Measurements from ENCODE around the gene C16orf92. TPM values are rescaled to one million over a fixed set of nuclear protein-coding genes. Genes with fewer than 3 reads are reported as not detected.

C16orf92 gene
- total and polyA plus RNA-seq, 2 of the 13 experiments (the other 11 are each of a cell fraction or from before 2014, with no cell fraction given), result not detected

DNA sequence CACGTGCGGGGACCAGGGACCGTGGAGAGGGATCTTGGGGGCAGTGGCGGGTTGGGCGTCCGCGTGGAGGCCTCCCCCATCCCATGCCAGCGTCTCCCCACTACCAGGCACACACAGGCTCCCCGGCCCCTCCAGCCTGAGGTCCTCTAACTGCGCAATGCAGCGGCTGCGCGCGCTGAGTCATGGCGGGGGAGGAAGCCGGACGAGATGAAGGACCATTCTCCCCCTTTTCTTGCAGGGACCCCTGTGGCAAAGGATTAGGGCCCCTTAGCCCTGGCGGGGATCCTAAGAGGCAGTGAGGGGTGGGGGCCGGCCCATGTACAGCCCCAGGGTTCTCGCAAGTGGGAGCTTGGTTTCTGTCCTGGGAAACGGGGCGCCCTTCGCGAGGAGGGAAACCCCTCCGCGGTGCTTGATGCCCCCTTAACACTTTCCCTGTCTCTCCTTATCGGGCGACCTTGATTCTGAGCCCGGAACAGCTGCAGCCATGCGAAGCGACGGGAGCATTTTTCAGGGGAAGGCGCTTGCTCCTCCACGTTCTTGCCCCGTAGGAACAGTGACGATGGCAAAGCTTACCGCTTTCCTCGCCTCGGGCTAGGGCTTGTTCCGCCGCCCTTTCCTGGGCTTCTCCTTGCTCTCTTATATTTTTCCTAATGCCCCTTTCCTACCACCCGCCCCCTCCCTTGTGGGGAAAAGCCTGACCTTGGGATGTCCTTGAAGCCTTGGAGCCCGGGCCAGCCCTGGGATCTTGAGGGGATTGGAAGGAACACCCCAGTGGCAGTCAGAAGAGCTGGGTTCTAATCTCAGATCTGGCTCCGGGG is 43.2 kb downstream of the C16orf92 start (continued):
- TF ChIP-seq ZBTB25 (CRISPR knock-in tag; IDR thresholded peaks at IDR 0.05) (no peak), MATR3 (CRISPR knock-in tag; IDR thresholded peaks at IDR 0.05) (no peak), ZNF496 (CRISPR knock-in tag; IDR thresholded peaks at IDR 0.05; ENCODE audit: insufficient replicate concordance) (no peak), MIER2 (CRISPR knock-in tag; IDR thresholded peaks at IDR 0.05) (no peak), KAT8 (CRISPR knock-in tag; IDR thresholded peaks at IDR 0.05) (no peak), PCBP1 (IDR thresholded peaks at IDR 0.05; ENCODE audit: borderline replicate concordance, low read depth, low read length) (peak; percentile 22; the same call in 1 of the 2 replicates), CCAR2 (optimal IDR thresholded peaks at IDR 0.05; ENCODE audit: low read depth, low read length) (no peak), ERF (CRISPR knock-in tag; IDR thresholded peaks at IDR 0.05) (no peak), SNAPC2 (CRISPR knock-in tag; IDR thresholded peaks at IDR 0.05) (peak; percentile 16), SRSF1 (optimal IDR thresholded peaks at IDR 0.05; ENCODE audit: low read depth, low read length) (peak; percentile 60), POLR2G (IDR thresholded peaks at IDR 0.05; ENCODE audit: low read depth, low read length) (peak; percentile 23; the same call in 1 of the 2 replicates), PCBP2 (optimal IDR thresholded peaks at IDR 0.05; ENCODE audit: low read depth, low read length, poor library complexity, severe bottlenecking) (peak; percentile 57), ZNF138 (CRISPR knock-in tag; IDR thresholded peaks at IDR 0.05; ENCODE audit: low read depth) (no peak), ZNF672 (CRISPR knock-in tag; IDR thresholded peaks at IDR 0.05) (no peak), DZIP1 (CRISPR knock-in tag; IDR thresholded peaks at IDR 0.05) (no peak), ZNF205 (CRISPR knock-in tag; IDR thresholded peaks at IDR 0.05) (0 out of 2 replicates have a peak, but pooled peaks have one; percentile 1), ZNF850 (CRISPR knock-in tag; conservative IDR thresholded peaks at IDR 0.05) (no peak), MTERF4 (CRISPR knock-in tag; IDR thresholded peaks at IDR 0.05) (no peak)
- TF ChIP-seq, protein P1, sequence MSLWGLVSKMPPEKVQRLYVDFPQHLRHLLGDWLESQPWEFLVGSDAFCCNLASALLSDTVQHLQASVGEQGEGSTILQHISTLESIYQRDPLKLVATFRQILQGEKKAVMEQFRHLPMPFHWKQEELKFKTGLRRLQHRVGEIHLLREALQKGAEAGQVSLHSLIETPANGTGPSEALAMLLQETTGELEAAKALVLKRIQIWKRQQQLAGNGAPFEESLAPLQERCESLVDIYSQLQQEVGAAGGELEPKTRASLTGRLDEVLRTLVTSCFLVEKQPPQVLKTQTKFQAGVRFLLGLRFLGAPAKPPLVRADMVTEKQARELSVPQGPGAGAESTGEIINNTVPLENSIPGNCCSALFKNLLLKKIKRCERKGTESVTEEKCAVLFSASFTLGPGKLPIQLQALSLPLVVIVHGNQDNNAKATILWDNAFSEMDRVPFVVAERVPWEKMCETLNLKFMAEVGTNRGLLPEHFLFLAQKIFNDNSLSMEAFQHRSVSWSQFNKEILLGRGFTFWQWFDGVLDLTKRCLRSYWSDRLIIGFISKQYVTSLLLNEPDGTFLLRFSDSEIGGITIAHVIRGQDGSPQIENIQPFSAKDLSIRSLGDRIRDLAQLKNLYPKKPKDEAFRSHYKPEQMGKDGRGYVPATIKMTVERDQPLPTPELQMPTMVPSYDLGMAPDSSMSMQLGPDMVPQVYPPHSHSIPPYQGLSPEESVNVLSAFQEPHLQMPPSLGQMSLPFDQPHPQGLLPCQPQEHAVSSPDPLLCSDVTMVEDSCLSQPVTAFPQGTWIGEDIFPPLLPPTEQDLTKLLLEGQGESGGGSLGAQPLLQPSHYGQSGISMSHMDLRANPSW (CRISPR knock-in tag; IDR thresholded peaks at IDR 0.05; ENCODE audit: borderline replicate concordance), result no peak
- TF ChIP-seq, protein P2, sequence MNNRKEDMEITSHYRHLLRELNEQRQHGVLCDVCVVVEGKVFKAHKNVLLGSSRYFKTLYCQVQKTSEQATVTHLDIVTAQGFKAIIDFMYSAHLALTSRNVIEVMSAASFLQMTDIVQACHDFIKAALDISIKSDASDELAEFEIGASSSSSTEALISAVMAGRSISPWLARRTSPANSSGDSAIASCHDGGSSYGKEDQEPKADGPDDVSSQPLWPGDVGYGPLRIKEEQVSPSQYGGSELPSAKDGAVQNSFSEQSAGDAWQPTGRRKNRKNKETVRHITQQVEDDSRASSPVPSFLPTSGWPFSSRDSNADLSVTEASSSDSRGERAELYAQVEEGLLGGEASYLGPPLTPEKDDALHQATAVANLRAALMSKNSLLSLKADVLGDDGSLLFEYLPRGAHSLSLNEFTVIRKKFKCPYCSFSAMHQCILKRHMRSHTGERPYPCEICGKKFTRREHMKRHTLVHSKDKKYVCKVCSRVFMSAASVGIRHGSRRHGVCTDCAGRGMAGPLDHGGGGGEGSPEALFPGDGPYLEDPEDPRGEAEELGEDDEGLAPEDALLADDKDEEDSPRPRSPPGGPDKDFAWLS (CRISPR knock-in tag; IDR thresholded peaks at IDR 0.05; ENCODE audit: borderline replicate concordance), result no peak
